GM19238 (cell line): ENCODE data around the gene FXYD4.
"Not testable (repeated sequence)": the region's sequence is repeated elsewhere in the genome, so short reads cannot be mapped to it uniquely, and the experiment has no call there.

Source experiments
- DNase-seq: peaks from one replicate; pipeline ENCODE4 v3.0.0; 2011; ENCODE audit warnings: low spot score; ENCODE audit not compliant: insufficient read length

The FXYD4 gene

DNA sequence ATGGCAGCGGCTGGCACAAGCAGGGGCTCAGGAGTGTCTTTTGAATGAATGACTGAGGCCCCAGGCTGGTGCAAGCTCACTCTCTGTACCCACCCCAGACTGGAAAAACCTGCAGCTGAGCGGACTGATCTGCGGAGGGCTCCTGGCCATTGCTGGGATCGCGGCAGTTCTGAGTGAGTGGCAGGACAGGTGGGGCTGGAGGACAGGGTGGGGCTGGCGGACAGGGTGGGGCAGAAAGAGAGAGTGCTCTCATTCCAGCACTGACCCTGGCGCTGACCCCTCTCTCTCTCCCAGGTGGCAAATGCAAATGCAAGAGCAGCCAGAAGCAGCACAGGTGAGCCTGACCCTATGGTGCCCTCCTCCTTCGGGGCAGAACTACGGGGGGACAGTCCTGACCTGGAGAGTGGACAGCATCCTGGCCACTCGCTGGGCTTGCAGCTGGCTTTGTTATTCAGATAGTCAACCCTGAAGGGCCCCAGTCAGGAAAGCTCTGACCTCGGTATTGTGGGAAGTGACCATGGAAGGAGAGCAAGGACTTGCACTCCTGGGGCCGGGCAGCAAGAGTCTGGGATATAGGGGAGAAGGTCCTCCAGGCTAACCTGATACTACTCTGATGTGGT lies 4.1 kb downstream of the FXYD4 start:
- DNase-seq = no peak

DNA sequence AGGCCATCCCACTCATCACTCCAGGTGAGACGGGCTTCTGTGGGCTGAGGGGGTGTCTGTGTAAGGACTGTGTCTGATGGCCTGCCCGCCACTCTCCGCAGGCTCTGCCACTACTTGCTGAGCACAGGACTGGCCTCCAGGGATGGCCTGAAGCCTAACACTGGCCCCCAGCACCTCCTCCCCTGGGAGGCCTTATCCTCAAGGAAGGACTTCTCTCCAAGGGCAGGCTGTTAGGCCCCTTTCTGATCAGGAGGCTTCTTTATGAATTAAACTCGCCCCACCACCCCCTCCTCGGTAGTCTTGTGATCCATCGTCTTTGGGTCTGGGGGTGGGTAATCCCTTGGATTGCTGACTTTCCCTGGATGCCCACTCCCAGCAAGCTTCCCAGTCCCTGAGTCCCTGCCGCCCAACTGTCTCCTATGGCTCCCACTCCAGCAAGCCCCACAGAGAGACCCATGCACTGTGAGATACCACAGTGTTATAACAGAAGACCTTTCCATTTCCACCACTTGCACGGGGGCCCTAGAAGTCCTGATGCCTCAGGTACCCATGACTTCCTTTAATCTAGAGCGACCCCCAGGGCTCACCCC lies 4.7 kb downstream of the FXYD4 start:
- DNase-seq = no peak

DNA sequence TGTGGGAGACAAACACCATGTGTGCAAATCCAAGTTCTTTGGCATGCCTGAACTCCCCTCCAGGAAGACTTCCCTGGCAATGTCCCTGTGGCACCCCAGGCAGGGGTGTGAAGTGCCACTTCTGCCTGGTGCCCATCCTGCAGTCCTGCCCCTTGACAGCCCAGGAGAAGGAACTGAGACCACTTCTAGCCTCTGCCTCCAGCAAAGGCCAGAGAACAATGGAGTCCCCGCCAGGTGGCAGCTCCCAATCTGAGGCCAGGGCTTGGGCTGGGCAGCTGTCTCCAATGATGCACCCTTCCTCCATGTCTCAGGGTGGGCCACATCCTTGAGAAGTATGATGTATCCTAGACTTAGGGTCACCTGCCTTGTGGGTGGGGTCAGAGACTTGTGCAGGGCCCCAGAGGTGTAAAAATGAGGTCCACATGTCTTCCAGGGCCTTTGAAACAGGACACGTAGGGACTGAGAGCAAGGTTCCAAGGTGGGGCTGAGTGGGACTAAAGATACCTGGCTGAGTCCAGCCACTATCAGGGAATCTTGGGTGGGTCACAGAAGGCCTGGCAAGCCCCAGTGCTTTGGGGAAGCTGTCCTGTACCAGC lies 5.5 kb downstream of the FXYD4 start:
- DNase-seq = no peak

DNA sequence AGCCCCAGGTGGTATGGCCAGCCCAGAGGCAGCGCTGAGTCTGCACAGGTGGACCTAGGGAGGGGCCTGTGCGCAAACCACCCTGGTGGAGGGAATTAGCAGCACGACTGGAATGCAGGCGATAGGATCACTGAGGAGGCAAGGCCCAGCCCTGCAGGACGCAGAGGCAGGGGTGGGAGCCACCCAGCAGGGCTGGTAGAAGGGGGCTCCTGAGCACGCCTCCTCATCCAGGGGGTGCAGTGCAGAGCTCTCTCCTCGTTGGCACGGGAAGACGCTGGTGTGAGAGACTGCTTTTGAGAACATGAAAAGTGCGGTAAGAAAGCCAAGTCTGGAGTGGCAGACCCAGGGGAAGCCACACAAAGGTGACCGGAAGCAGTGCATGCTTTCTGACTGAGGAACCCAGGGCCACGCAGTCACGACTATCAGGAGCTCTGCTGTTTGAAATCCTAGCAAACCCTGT lies 6.0 kb downstream of the FXYD4 start:
- DNase-seq = no peak

DNA sequence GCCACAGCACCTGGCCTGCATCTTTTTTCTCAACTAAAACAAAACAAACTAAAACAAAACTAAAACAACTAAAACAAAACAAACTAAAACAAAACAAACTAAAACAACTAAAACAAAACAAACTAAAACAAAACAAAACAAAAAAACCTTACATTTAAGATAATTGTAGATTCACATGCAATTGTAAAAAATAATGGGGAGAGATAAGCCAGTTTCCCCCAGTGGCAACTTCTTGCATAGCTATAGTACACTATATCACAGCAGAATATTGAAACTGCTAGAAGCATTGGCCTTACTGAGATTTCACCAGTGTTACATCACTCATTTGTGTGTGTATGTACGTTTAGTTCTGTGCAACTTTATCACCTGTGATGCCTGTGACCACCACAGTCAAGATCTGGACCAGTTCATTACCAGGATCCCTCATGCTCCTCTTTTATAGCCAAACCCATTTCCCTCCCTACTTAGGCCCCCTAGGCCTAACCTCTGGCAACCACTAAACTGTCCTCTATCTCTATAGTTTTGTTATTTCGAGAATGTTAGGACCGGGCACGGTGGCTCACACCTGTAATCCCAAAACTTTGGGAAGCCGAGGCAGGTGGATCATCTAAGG lies 9.3 kb downstream of the FXYD4 start:
- no peak for DNase-seq

DNA sequence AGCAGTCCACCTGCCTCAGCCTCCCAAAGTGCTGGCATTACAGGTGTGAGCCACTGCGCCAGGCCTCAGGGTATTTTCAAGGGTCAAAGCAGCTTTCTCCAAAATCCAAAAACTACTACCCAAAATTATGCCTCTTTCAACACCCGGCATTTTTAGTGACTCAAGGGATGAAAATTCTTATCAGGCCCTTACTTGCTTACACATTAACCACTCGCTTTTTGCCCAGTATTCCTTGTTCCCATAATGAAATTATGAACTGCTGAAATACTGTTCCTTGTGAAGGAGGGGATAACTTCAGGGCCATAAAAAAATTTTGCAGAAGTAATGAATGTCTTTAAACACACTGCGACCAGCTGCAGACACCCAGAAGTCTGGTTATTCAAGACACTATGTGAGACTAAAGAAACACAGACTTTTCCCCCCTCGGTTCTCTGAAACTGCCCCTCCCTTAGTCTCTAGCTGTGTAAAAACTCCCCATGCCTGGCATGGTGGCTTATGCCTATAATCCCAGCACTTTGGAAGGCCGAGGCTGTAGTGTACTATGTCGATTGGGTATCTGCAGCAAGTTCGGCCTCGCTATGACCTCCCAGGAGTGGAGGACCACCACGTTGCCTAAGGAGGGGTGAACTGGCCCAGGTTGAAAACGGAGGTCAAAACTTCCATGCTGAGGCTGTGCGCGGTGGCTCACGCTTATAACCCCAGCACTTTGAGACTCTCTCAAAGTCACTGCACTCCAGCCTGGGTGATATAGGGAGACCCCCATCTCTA lies 12.0 kb downstream of the FXYD4 start:
- DNase-seq = no peak

DNA sequence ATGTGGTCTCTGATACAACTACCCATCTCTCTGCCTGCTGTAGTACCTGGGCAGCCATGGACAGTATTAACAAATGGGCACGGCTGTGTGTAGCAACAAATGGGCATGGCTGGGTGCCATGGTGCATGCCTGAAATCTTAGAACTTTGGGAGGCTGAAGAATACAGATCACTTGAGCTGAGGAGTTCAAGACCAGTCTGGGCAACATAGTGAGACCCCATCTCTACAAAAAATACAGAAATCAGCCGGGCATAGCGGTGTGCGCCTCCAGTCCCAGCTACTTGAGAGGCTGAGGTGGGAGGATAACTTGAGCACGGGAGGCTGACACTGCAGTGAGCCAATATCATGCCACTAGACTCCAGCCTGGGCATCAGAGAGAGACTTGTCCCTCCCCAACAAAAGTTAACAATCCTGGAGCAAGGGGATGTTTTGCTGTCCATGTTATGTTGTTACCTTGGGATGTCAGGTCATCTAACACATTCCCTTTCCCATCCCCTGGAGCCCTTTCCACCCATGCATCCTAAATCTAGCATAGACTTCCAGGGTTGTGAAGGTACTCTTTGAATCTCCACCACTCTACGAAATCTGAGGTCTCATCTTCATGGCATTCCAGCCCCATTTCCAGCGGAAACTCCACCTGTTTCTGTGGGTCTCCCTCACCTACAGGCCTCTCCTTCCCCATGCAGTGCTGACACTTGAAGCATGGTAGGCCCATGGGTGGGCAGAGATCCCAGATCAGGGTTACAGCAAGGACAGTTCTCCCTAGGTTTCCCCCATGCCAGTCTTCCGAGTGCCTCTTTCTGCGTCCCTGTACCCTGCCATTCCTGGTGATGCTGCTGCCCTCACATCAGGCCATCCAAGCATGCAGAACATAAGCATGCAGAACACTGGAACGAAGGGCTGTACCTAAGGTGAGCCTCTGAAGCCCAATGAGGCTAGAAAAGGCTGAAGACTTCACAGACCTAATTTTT lies 13.1 kb downstream of the FXYD4 start:
- DNase-seq = no peak

DNA sequence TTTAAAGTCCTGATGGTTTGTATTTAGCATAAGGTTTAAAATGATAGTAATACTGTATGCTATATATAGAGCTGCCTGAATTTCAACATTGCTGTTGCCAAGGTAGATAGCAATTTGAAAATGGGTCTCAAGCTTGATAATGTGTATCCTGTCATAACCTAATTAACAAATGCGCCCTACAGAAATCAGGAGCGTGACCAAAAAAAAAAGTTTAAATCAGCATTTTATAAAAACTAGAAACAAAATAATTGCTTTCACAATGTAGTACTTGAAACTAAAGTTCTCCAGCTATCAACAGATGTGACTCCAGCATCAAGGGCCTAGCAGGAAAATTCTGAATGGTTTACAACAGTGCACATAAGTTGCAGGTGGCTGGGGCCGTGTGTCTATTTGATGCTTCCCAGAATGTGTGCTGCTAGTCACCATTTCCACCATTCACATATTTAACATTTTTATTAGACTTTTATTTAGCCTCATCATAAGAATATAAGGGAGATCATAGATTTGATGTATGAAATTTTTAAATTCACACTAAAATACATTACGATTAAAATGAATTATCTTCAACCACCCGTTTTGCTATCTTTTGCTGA lies 14.1 kb downstream of the FXYD4 start:
- no peak for DNase-seq

DNA sequence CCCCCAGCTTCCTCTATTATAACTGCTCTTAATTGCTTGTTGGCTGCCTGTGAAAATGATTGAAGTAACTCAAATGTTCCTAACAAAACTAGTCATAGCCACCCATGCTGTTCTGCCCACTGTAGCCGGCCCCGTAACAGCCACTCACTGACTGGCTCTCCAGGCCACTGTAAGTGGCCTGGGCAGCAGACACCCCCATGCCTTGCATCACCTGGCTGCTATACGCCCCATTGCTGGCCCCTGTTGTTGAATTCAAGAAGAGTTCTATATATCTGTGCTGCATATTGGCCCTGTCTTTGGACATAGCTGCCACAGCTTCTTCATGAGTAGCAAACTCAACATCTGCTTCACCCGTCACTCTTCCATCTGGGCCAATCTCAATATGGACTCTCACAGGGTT lies 15.1 kb downstream of the FXYD4 start:
- DNase-seq = no peak

DNA sequence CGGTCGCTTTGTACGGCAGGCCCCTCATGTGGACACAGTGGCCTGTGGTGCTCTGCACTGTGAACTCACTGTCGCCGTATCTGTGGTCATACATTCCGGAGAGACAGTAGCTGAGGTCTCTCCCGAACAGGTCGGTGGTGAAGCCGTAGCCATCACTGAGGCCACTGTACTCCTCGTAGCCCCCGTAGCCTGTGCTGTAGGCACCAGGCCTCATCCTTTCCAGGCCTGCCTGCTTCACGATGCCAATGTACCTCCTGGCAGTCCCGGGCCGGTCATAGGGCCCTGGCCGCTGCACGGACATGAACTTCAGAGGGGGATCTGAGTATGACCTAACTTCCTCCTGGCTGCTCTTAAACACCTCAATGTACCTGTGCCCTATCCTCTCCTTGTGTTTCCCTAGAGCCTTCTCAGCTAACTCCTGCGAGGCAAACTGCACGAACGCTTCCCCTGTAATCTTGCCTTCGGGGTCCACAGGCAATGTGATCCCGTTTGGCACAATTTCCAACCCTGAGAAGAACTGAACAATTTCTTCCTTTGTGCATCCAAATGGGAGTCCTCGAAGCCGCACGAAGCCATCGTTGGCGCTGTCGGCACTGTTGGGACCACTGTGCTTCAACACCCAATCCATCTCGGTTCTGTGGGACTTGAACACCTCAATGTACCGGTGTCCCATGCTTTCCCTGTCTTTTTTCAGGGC lies 15.7 kb downstream of the FXYD4 start:
- DNase-seq = no peak

DNA sequence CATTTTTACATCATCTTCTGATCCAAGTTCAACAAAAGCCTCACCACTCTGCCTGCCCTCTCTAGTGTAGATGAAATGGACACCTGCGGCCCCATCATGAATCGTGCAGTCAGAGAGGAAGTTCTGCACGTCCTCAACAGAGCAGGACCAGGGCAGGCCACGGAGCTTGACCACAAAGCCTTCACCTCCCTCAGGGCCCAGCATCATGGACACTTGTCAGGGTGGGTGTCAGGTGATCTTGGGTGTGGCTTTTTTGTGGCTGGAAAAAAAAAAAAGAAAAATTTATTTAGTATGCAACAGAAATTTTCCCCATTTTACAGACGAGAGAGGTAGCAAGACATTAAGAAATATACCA lies 16.2 kb downstream of the FXYD4 start:
- no peak for DNase-seq

DNA sequence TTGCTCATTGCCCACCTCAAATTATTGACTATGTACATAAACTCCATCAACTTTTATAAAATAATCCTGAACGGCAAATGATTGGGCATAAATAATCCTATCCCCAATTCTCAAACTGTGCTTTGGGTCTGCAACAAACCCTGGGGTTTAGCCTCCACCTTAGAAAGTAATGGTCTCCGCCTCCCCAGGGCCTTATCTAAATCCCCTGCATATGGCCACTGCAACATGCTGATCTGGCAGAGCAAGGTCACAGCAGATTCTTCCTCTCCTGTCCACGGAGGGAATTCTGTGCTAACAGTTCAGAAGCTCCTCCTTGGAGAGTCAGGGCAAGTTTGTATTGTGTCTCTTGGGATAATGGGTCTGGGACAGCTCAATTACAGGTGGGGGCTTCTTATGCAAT lies 18.4 kb downstream of the FXYD4 start:
- no peak for DNase-seq

DNA sequence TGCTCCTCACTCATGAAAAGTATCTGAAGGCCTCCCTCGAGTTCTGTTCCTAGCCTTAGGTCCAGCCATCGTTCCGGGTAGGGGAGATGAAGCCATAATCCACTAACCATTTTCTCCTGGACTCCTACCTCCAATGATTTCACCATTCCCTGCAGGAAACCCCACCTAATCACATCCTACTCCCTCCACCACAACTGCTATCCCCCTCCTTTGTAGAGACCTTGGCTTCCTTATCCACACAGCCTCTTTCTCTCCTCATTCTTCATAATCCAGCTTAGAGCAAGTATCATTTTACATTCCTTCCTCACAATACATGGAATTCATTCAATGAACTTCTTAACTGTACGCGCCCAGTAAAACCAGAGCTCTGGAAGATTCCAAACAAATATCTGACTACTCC lies 18.9 kb downstream of the FXYD4 start:
- DNase-seq = no peak

DNA sequence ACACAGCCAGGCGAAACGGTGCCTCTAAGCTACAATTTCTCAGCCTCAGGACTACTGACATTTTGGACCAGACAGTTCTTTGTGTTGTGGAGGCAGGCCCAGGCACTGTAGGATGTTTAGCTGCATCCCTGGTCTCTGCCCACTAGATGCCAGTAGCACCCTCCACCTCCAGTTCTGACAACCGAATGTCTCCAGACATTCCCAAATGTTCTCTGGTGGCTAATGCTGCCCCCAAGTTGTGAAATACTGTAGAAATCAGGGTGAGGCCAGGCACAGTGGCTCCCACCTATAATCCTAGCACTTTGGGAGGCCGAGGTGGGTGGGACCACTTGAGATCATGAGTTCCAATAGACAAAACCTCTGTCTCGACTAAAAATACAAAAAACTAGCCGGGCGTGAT lies 19.3 kb downstream of the FXYD4 start:
- DNase-seq = no peak

DNA sequence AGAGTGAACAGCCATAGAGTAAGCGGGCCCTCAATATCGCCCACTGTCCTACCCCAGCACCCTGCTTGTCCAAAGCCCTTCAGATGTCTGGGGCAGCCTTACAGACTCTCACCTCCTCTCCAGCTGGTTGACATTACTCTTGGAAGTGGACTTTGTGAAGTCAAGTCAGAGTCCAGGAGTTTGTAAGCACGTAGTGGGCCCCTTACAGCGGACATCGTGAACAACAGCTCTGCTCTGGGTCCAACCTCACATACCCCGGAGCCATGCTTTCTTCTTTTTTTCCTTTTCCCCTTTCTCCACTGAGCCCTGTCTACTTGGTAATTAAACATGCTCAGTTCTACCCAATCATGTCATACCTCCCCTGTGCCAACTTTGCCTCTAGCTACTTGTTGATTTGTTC lies 20.1 kb downstream of the FXYD4 start:
- no peak for DNase-seq

DNA sequence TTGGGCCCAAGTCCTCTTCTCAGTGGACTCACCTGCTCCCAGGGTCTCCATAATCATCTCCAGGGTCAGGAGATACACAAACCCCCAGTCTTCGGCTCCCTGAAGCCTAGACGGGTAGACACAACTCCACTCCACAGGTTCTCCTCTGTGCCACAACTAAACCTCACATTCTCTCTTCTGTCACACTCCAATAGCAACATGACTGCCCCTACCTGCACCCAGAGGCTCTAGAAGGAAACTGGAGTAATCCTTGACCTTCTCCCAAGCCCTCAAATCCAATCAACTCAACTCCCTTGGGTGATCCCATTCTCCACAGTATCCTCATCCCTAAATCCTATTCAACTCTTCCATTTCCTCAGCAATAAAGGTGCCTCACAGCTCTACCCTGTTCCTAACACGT lies 21.3 kb downstream of the FXYD4 start:
- DNase-seq = no peak

DNA sequence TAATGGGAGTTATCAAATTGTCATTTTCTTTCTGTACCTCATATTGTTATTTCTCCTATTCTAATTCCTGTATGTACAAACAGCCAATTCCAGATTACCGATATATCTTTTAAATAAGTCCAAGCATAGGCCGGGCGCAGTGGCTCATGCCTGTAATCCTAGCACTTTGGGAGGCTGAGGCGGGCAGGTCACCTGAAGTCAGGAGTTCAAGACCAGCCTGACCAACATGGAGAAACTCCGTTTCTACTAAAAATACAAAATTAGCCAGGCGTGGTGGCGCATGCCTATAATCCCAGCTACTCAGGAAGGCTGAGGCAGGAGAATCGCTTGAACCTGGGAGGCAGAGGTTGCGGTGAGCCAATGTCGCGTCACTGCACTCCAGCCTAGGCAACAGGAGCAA lies 21.8 kb downstream of the FXYD4 start:
- not testable (repeated sequence) for DNase-seq

DNA sequence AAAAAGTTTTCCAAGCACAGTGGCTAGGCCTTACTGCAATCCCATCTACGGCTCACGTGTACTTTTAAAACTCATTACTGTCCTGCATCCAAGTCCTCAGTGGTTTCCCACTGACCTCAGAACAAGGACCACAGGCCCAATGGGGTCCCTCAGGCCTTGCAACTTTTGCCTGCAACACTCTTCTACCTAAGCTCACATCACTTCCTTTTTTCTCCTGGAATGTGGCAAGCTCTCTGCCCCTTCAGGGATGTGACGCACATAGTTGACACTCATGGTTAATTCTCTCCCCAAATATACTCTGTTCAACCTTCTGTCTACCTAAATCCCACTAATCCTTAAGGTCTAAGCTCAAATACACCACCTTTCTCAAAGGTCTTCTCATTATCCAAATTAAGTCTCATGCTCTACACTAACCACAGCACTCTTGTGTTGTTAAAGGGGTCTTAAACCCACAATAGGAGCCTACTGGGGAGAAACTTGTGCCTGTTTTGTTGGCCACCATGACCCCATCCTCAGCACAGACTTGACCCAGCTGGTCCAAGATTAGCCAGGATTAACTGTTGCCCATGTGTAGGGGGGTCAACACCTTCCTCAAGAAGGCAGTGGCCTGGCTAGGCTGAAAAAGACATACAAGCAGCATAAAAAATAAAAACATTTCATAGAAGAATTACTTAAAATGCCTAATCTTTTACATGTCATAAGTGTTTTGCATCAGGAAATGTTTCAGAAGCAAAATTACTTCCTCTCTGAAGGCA lies 22.3 kb downstream of the FXYD4 start:
- no peak for DNase-seq

DNA sequence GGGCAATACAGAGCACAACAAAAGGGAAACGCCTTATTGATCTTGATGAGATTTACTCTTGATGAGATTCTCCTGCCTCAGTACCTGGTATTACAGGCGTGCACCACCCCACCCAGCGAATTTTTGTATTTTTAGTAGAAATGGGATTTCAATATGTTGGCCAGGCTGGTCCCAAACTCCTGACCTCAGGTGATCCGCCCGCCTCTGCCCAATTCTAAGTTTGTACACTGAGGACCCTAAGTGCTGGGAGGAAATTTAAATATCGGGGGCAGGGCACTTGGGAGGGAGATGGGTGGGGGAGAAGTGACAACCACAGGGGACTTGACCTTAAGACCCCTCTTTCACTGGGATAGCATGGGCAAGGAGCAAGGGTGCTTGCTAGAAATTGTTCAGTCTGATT lies 23.4 kb downstream of the FXYD4 start:
- DNase-seq = no peak
